ENCODE results near the gene HIGD1C. TPM values are rescaled to one million over a fixed set of nuclear protein-coding genes. Genes with fewer than 3 reads are reported as not detected.

Gene HIGD1C
- not detected in 2 replicates for total RNA-seq

GRCh38 chr12:50952510-50952909, at the start of gene HIGD1C:
Gene HIGD1C, plus strand, starts transcription at chr12:50952544. Its CDS starts 1,455 bp downstream, at chr12:50953999.

Other genes starting within 250 kb of the HIGD1C start
- 27.3 and 28.9 TPM in 2 replicates for gene ATF1, start 188.4 kb upstream of the HIGD1C start, total RNA-seq
- not detected in 2 replicates for gene TMPRSS12, start 109.6 kb upstream of the HIGD1C start, total RNA-seq
- 62.2 and 67.5 TPM in 2 replicates for gene SLC11A2, start 73.8 kb downstream of the HIGD1C start, total RNA-seq
- gene LETMD1, start 95.8 kb downstream of the HIGD1C start, total RNA-seq, result 53.4 and 71.7 TPM in 2 replicates
- gene CSRNP2, start 131.1 kb downstream of the HIGD1C start, total RNA-seq, result 9.5 and 10.4 TPM in 2 replicates
- gene TFCP2, start 220.6 kb downstream of the HIGD1C start, total RNA-seq, result 6.4 and 7.7 TPM in 2 replicates